PFSK-1 (cell line): ENCODE data around the gene TPPP.

Source experiments
- FOXP2 ChIP-seq: optimal IDR thresholded peaks from 2 replicates; pipeline ENCODE3; 2011; ENCODE audit warnings: borderline replicate concordance, control low read depth, inconsistent platforms; ENCODE audit not compliant: insufficient read depth; ENCODE audit errors: extremely low read length, extremely low read depth
- POLR2AphosphoS5 ChIP-seq: IDR thresholded peaks from 2 replicates; pipeline ENCODE4 v1.6.1; 2012; ENCODE audit warnings: low read depth, mild to moderate bottlenecking, control low read depth, low read length, moderate library complexity
- REST ChIP-seq, 2 experiments: IDR thresholded peaks; 2 replicates each; pipeline versions ENCODE4 v1.6.1 to v1.8.0; 2011 to 2012; ENCODE audit warnings: low read depth in 2 of 2, low read length in 2 of 2, control low read depth in 1 of 2, inconsistent platforms in 1 of 2, mild to moderate bottlenecking in 1 of 2, moderate library complexity in 1 of 2; ENCODE audit not compliant: insufficient read depth in 1 of 2
- SIN3A ChIP-seq: IDR thresholded peaks from 2 replicates; pipeline ENCODE4 v1.6.1; 2012; ENCODE audit warnings: mild to moderate bottlenecking, low read length, moderate library complexity, borderline replicate concordance; ENCODE audit not compliant: insufficient read depth
- TAF1 ChIP-seq: IDR thresholded peaks from 2 replicates; pipeline ENCODE4 v1.6.1; 2012; ENCODE audit warnings: low read length, control low read depth, borderline replicate concordance; ENCODE audit not compliant: insufficient read depth

- TF ChIP-seq TAF1 = no peak
- TF ChIP-seq POLR2AphosphoS5 = no peak
- TF ChIP-seq SIN3A = no peak
- TF ChIP-seq FOXP2 = no peak
- TF ChIP-seq REST (IDR thresholded peaks at IDR 0.05; ENCODE audit: insufficient read depth in 1 of 2, low read depth in 2 of 2, low read length in 2 of 2) = no peak
Observed at GRCh38 chr5:639253-639530, 54.0 kb downstream of the TPPP start.
